Upper lobe of right lung (tissue), 1 donor: ENCODE results near the gene SAMD4A. TPM values are rescaled to one million over a fixed set of nuclear protein-coding genes. Genes with fewer than 3 reads are reported as not detected.
A peak's percentile ranks its signal among the peaks of the same experiment; 100 is the strongest.

Source experiments
- ATAC-seq: fragments of 200-7000 bp; cut with Tn5 transposase; one replicate; pipeline ENCODE4 v1.9.1; 2020; ENCODE audit warnings: mild to moderate bottlenecking, moderate library complexity
- DNase-seq: peaks from one replicate; pipeline ENCODE4 v3.0.0-alpha.2; 2020
- H3K27ac ChIP-seq: fragments of 200-600 bp; one replicate; pipeline ENCODE4 v1.8.0; 2022
- H3K27me3 ChIP-seq: fragments of 200-600 bp; one replicate; pipeline ENCODE4 v1.8.0; 2022; ENCODE audit warnings: mild to moderate bottlenecking
- H3K36me3 ChIP-seq: fragments of 200-600 bp; one replicate; pipeline ENCODE4 v1.8.0; 2022
- H3K4me1 ChIP-seq: fragments of 200-600 bp; one replicate; pipeline ENCODE4 v1.8.0; 2022
- H3K4me3 ChIP-seq: fragments of 200-600 bp; one replicate; pipeline ENCODE4 v1.8.0; 2022; ENCODE audit warnings: mild to moderate bottlenecking
- H3K9me3 ChIP-seq: fragments of 200-600 bp; one replicate; pipeline ENCODE4 v1.8.0; 2022
- CTCF ChIP-seq: fragments of 200-600 bp; IDR thresholded peaks from one replicate; pipeline ENCODE4 v1.8.0; 2022; ENCODE audit warnings: antibody characterized with exemption
- intact Hi-C: fragments of 100-400 bp; cut with DNase I; formaldehyde crosslinking; loops from one replicate; pipeline ENCODE4 v1.11.0; 2022
- total RNA-seq: library from RNA; stranded (reverse); fragmentation: NEBNext Ultra II Directional; extraction: Animal tissue kit (Norgen Biotek cat#: 25700); gene quantifications from one replicate; pipeline ENCODE4 v1.2.1, GENCODE V29; 2021
- donor health status: DM: no; HTN: yes; CAD: no; lungs with severe emphysema.

The SAMD4A gene
- total RNA-seq, 1 donor from 2014 or later, result 39.1 TPM

GRCh38 chr14:54562334-54562733, 4.6 kb upstream of the SAMD4A start:
- no peak overlapping the region for H3K4me3 ChIP-seq
- no peaks in the 10 kb centered on the region for H3K36me3 ChIP-seq
- TF ChIP-seq CTCF, result no peak
- ATAC-seq, result no peak
- intact Hi-C loops, result no loop called here
- no peak overlapping the region for H3K27ac ChIP-seq
- H3K27me3 ChIP-seq, result no peaks in the 10 kb centered on the region
- DNase-seq, result no peak
- H3K9me3 ChIP-seq, result no peaks in the 10 kb centered on the region
- H3K4me1 ChIP-seq, result peaks cover 7% of the 10 kb centered on the region

- Histone ChIP-seq H3K9me3 (no peaks in the 10 kb centered on the region), H3K4me1 (peaks cover 19% of the 10 kb centered on the region), H3K4me3 (peak overlapping the region; percentile 72), H3K27me3 (no peaks in the 10 kb centered on the region), H3K27ac (peak overlapping the region; percentile 94), H3K36me3 (no peaks in the 10 kb centered on the region)
- TF ChIP-seq CTCF, result peak; percentile 89
- intact Hi-C loops, result no loop called here
- DNase-seq (no peak), ATAC-seq (no peak)
Measured at GRCh38 chr14:54564071-54564867, 2.7 kb upstream of the SAMD4A start.

GRCh38 chr14:54564868-54565784, 1.8 kb upstream of the SAMD4A start:
- intact Hi-C loops, result loop anchor here (5.0 kb wide), 1 partner anchor 207 kb away; no protein-coding TSS in a partner anchor
- Histone ChIP-seq H3K9me3 (no peaks in the 10 kb centered on the region), H3K4me1 (peaks cover 22% of the 10 kb centered on the region), H3K36me3 (no peaks in the 10 kb centered on the region), H3K4me3 (peak overlapping the region; percentile 72), H3K27ac (peak overlapping the region; percentile 94), H3K27me3 (no peaks in the 10 kb centered on the region)
- ATAC-seq (peak; percentile 75), DNase-seq (peak; percentile 92)
- TF ChIP-seq CTCF, result peak; percentile 26

GRCh38 chr14:54565785-54566409, 1.0 kb upstream of the SAMD4A start:
- intact Hi-C loops, result loop anchor here (5.0 kb wide), 1 partner anchor 206 kb away; no protein-coding TSS in a partner anchor
- DNase-seq, result peak; percentile 96

More at GRCh38 chr14:54565785-54566409, 1.0 kb upstream of the SAMD4A start:
- Histone ChIP-seq H3K4me1 (peaks cover 26% of the 10 kb centered on the region), H3K36me3 (no peaks in the 10 kb centered on the region), H3K27ac (peak overlapping the region; percentile 94), H3K27me3 (no peaks in the 10 kb centered on the region), H3K4me3 (peak overlapping the region; percentile 72), H3K9me3 (no peaks in the 10 kb centered on the region)
- TF ChIP-seq CTCF, result no peak
- peak; percentile 87 for ATAC-seq
